Fibroblast of villous mesenchyme (primary cell): ENCODE data around the gene CTXND1. TPM values are rescaled to one million over a fixed set of nuclear protein-coding genes. Genes with fewer than 3 reads are reported as not detected.

Experiments
- DNase-seq: peaks from one replicate; pipeline ENCODE4 v3.0.0-alpha.2; 2010; ENCODE audit warnings: low read depth
- H3K4me3 ChIP-seq: 2 replicates; pipeline ENCODE4 v1.5.1; 2011; ENCODE audit warnings: low read depth, mild to moderate bottlenecking, low read length
- CTCF ChIP-seq: IDR thresholded peaks from 2 replicates; pipeline ENCODE4 v1.5.1; 2012; ENCODE audit warnings: low read depth, mild to moderate bottlenecking, low read length; ENCODE audit not compliant: insufficient read depth
- total RNA-seq: library from RNA; depleted of rRNA; stranded (reverse); fragments of >200 nt; gene quantifications from 2 replicates; pipeline ENCODE4 v1.2.3, GENCODE V29; 2012

The CTXND1 gene
- total RNA-seq, 1 donor: not detected

- TF ChIP-seq CTCF: no peak
- peak overlapping the region; percentile 83 for H3K4me3 ChIP-seq
- peak; percentile 85 for DNase-seq
Measured at GRCh38 chr15:80153900-80154299, 98.1 kb downstream of the CTXND1 start.

GRCh38 chr15:80152896-80153876 is 98.8 kb downstream of the CTXND1 start, which contains the start of gene FAH:
TSS of gene FAH (plus strand) at chr15:80152999. CDS start at chr15:80153055, 56 bp downstream.
- peak; percentile 64 for DNase-seq
- no peak for TF ChIP-seq CTCF
- peak within 1 kb of the TSS; percentile 83 for H3K4me3 ChIP-seq

GRCh38 chr15:80152180-80152895 is 99.7 kb downstream of the CTXND1 start:
- peak overlapping the region; percentile 83 for H3K4me3 ChIP-seq
- no peak for TF ChIP-seq CTCF
- DNase-seq: peak; percentile 97

DNA sequence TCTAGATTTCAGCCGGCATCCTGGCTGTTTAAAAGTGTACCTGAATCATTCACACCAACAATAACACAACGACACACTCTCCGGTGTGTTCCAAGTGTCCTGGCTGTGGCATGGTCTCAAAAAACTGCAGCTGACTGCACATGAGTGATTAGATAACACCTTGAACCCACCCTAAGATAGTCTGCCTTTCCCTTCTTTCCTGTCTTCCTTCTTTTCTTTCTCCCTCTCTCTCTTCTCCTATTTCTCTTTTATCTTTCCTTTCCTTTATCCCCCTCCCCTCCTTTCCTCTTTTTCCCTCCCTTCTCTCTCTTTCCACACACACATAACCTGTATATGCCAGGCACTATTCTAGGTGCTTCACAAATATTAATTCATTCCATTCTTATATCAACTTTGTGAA is 100.4 kb downstream of the CTXND1 start:
- DNase-seq: no peak
- H3K4me3 ChIP-seq: no peak overlapping the region
- TF ChIP-seq CTCF: no peak

DNA sequence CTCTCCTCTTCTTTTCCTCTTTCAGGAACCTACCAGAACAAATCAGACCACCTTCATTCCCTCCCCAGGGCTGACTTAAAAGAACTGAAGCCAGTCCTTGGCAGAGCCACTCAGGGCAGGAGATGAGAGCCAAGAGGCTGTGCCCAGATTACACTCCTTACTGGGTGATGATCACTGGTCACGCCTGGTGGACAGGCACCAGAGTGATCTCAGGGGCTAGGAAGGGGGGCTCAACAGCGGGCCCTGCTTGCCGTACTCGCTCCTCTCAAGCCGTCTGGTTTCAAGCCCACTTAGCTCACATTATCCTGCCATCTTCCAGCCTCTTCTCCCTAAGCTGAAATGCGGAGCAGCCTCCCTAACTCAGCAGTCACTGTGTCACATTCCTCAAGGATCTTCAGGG is 100.9 kb downstream of the CTXND1 start:
- no peak for TF ChIP-seq CTCF
- H3K4me3 ChIP-seq: no peak overlapping the region
- DNase-seq: no peak

Other genes with a start within 250 kb of the CTXND1 start
- gene ZFAND6, start 192.5 kb downstream of the CTXND1 start, total RNA-seq: 78.6 and 123 TPM in 2 replicates
- 21.9 and 27.2 TPM in 2 replicates for gene FAH, start 99.2 kb downstream of the CTXND1 start, total RNA-seq
- gene ARNT2, start 152.2 kb upstream of the CTXND1 start, total RNA-seq: 20.0 and 20.7 TPM in 2 replicates